H9 (cell line): ENCODE measurements around the gene YY1. TPM values are rescaled to one million over a fixed set of nuclear protein-coding genes. Genes with fewer than 3 reads are reported as not detected.

ENCODE experiments used
- DNase-seq: peaks from one replicate; pipeline ENCODE4 v3.0.0-alpha.2; 2017
- H2AFZ ChIP-seq: one replicate; pipeline ENCODE4 v1.6.1; 2013; ENCODE audit warnings: mild to moderate bottlenecking, low read length, control low read depth, moderate library complexity
- H2AK5ac ChIP-seq: 2 replicates; pipeline ENCODE4 v1.6.1; 2013; ENCODE audit warnings: low read length, control low read depth, mixed read lengths; ENCODE audit not compliant: insufficient read length
- H2BK120ac ChIP-seq: one replicate; pipeline ENCODE4 v1.6.1; 2013; ENCODE audit warnings: low read depth, mild to moderate bottlenecking, low read length, control low read depth, inconsistent platforms; ENCODE audit not compliant: poor library complexity, severe bottlenecking
- H2BK12ac ChIP-seq: 2 replicates; pipeline ENCODE4 v1.6.1; 2013; ENCODE audit warnings: low read length, control low read depth, mixed read lengths, low read depth; ENCODE audit not compliant: insufficient read length
- H2BK15ac ChIP-seq: 2 replicates; pipeline ENCODE4 v1.6.1; 2013; ENCODE audit warnings: low read depth, low read length, control low read depth
- H2BK20ac ChIP-seq: one replicate; pipeline ENCODE4 v1.6.1; 2013; ENCODE audit warnings: low read depth, mild to moderate bottlenecking, low read length, control low read depth, inconsistent platforms; ENCODE audit not compliant: poor library complexity, severe bottlenecking
- H2BK5ac ChIP-seq: 2 replicates; pipeline ENCODE4 v1.6.1; 2013; ENCODE audit warnings: low read length, control low read depth, mixed read lengths; ENCODE audit not compliant: insufficient read length
- H3K14ac ChIP-seq: 2 replicates; pipeline ENCODE4 v1.6.1; 2013; ENCODE audit warnings: low read length, control low read depth; ENCODE audit not compliant: insufficient read depth
- H3K18ac ChIP-seq: 2 replicates; pipeline ENCODE4 v1.6.1; 2013; ENCODE audit warnings: low read depth, mild to moderate bottlenecking, mixed read lengths, low read length, control low read depth; ENCODE audit not compliant: insufficient read length
- H3K23ac ChIP-seq: 2 replicates; pipeline ENCODE4 v1.6.1; 2013; ENCODE audit warnings: low read length, control low read depth, mixed read lengths, low read depth; ENCODE audit not compliant: insufficient read length
- H3K23me2 ChIP-seq: 2 replicates; pipeline ENCODE4 v1.6.1; 2013; ENCODE audit warnings: low read depth, mild to moderate bottlenecking, mixed read lengths, low read length, control low read depth; ENCODE audit not compliant: insufficient read length, poor library complexity, severe bottlenecking
- H3K27ac ChIP-seq: 2 replicates; pipeline ENCODE4 v1.5.1; 2013; ENCODE audit warnings: low read length, control low read depth, mixed read lengths, low read depth; ENCODE audit not compliant: insufficient read length
- H3K27me3 ChIP-seq: 2 replicates; pipeline ENCODE4 v1.6.1; 2013; ENCODE audit warnings: low read length, control low read depth, inconsistent platforms; ENCODE audit not compliant: insufficient read depth
- H3K4ac ChIP-seq: 2 replicates; pipeline ENCODE4 v1.6.1; 2013; ENCODE audit warnings: low read depth, mild to moderate bottlenecking, control low read depth, inconsistent platforms, low read length, moderate library complexity
- H3K4me1 ChIP-seq: 2 replicates; pipeline ENCODE4 v1.6.1; 2013; ENCODE audit warnings: low read length, control low read depth, inconsistent platforms; ENCODE audit not compliant: insufficient read depth
- H3K4me2 ChIP-seq: 2 replicates; pipeline ENCODE4 v1.6.1; 2013; ENCODE audit warnings: low read length, control low read depth, mixed read lengths; ENCODE audit not compliant: insufficient read length, insufficient read depth
- H3K56ac ChIP-seq: 2 replicates; pipeline ENCODE4 v1.6.1; 2013; ENCODE audit warnings: low read depth, mild to moderate bottlenecking, mixed read lengths, low read length, control low read depth; ENCODE audit not compliant: insufficient read length
- H3K79me1 ChIP-seq: 2 replicates; pipeline ENCODE4 v1.6.1; 2013; ENCODE audit warnings: low read depth, mild to moderate bottlenecking, moderate library complexity, low read length, control low read depth, inconsistent platforms; ENCODE audit not compliant: insufficient read depth, poor library complexity, severe bottlenecking
- H3K79me2 ChIP-seq: 2 replicates; pipeline ENCODE4 v1.6.1; 2013; ENCODE audit warnings: low read length, control low read depth, inconsistent platforms; ENCODE audit not compliant: insufficient read depth
- H3K9ac ChIP-seq: 2 replicates; pipeline ENCODE4 v1.6.1; 2013; ENCODE audit warnings: low read length, control low read depth, mixed read lengths; ENCODE audit not compliant: insufficient read length; ENCODE audit errors: extremely low read depth
- H3K9me3 ChIP-seq: one replicate; pipeline ENCODE4 v1.6.1; 2013; ENCODE audit warnings: low read depth, low read length, inconsistent platforms; ENCODE audit not compliant: control insufficient read depth
- H3T11ph ChIP-seq: one replicate; pipeline ENCODE4 v1.6.1; 2013; ENCODE audit warnings: mild to moderate bottlenecking, low read length, control low read depth, inconsistent platforms
- H4K20me1 ChIP-seq: one replicate; pipeline ENCODE4 v1.6.1; 2013; ENCODE audit not compliant: control insufficient read depth, insufficient read length, insufficient read depth
- H4K5ac ChIP-seq: 2 replicates; pipeline ENCODE4 v1.6.1; 2013; ENCODE audit warnings: low read depth, mild to moderate bottlenecking, mixed read lengths, low read length, control low read depth; ENCODE audit not compliant: insufficient read length
- H4K8ac ChIP-seq: replicated peaks from 2 replicates; pipeline ENCODE4 v1.6.1; 2013; ENCODE audit warnings: low read length, control low read depth, mixed read lengths, low read depth; ENCODE audit not compliant: insufficient read length
- H4K91ac ChIP-seq: 2 replicates; pipeline ENCODE4 v1.6.1; 2013; ENCODE audit warnings: low read depth, mild to moderate bottlenecking, moderate library complexity, mixed read lengths, low read length, control low read depth; ENCODE audit not compliant: insufficient read length
- H3K27ac Mint-ChIP-seq, 3 experiments: 2 replicates in 2 of 3; 3 replicates in 1 of 3; pipeline ENCODE4 v1.8.0; 2020 to 2021; ENCODE audit warnings: mixed read lengths in 3 of 3, mild to moderate bottlenecking in 1 of 3, moderate library complexity in 1 of 3
- H3K27me3 Mint-ChIP-seq: 2 replicates; pipeline ENCODE4 v1.8.0; 2021; ENCODE audit warnings: low read depth, mild to moderate bottlenecking, moderate library complexity, mixed read lengths
- H3K36me3 Mint-ChIP-seq, 3 experiments: 2 replicates in 2 of 3; 3 replicates in 1 of 3; pipeline ENCODE4 v1.8.0; 2020 to 2021; ENCODE audit warnings: low read depth in 3 of 3, mixed read lengths in 3 of 3; ENCODE audit not compliant: insufficient read depth in 1 of 3
- H3K4me1 Mint-ChIP-seq, 2 experiments: 2 replicates each; pipeline ENCODE4 v1.8.0; 2020; ENCODE audit warnings: mixed read lengths in 2 of 2
- H3K4me3 Mint-ChIP-seq, 2 experiments: 2 replicates in 1 of 2; 3 replicates in 1 of 2; pipeline ENCODE4 v1.8.0; 2020 to 2021; ENCODE audit warnings: mild to moderate bottlenecking in 2 of 2, mixed read lengths in 2 of 2, moderate library complexity in 1 of 2
- H3K9me3 Mint-ChIP-seq, 2 experiments: 2 replicates in 1 of 2; 3 replicates in 1 of 2; pipeline ENCODE4 v1.8.0; 2020; ENCODE audit warnings: mild to moderate bottlenecking in 2 of 2, mixed read lengths in 2 of 2, moderate library complexity in 1 of 2
- CTCF ChIP-seq: fragments of 200-600 bp; sonication (generic); conservative IDR thresholded peaks from 3 replicates; pipeline ENCODE4 v1.8.0; 2021; ENCODE audit warnings: antibody characterized with exemption, mild to moderate bottlenecking
- WGBS: extraction: QIAGEN DNeasy Blood & Tissue Kit; methylation state at CpG from one replicate; pipeline ENCODE4 v1.1.7; 2013; ENCODE audit warnings: missing lambda C conversion rate, low lambda C conversion rate, mixed read lengths; ENCODE audit not compliant: insufficient read length; ENCODE audit errors: extremely low coverage; 5-methylcytosine and 5-hydroxymethylcytosine counted together
- total RNA-seq: library from RNA; stranded (reverse); gene quantifications from 2 replicates; pipeline ENCODE4 v1.2.1, GENCODE V29; 2021

YY1 gene
- total RNA-seq, 1 experiment from 2014 or later, result 103 TPM

- H3K79me1 ChIP-seq, result no peaks in the 10 kb centered on the region
- no peak overlapping the region for H3K18ac ChIP-seq
- H3K4me1 Mint-ChIP-seq, result peaks cover 11 to 21% of the 10 kb centered on the region in 2 experiments
- H3K36me3 Mint-ChIP-seq, result peaks cover 11 to 62% (median 59%) of the 10 kb centered on the region in 3 experiments; a peak in 6 of 7 replicates
- H2AK5ac ChIP-seq, result no peak overlapping the region
- no peak overlapping the region for H4K8ac ChIP-seq
- H3K9me3 ChIP-seq, result no peaks in the 10 kb centered on the region
- H2BK12ac ChIP-seq, result no peak overlapping the region
- WGBS, result no CpG with 5 or more reads among the region's 61 CpGs
- no peak overlapping the region for H2BK120ac ChIP-seq
- H3K9ac ChIP-seq, result no peak overlapping the region
- H3K4ac ChIP-seq, result no peak overlapping the region
- H4K5ac ChIP-seq, result no peak overlapping the region
- no peaks in the 10 kb centered on the region for H3K27me3 Mint-ChIP-seq
- no peak overlapping the region for H2BK15ac ChIP-seq
- no peak for TF ChIP-seq CTCF
- no peak overlapping the region for H2AFZ ChIP-seq
- H3K27ac Mint-ChIP-seq, result no peak overlapping the region
- no peak overlapping the region for H3T11ph ChIP-seq
- H3K27me3 ChIP-seq, result no peaks in the 10 kb centered on the region
- no peak overlapping the region for H3K23ac ChIP-seq
- H3K4me3 Mint-ChIP-seq, result no peak overlapping the region
- no peaks in the 10 kb centered on the region for H3K9me3 Mint-ChIP-seq
- no peak overlapping the region for H3K4me2 ChIP-seq
- no peaks in the 10 kb centered on the region for H3K79me2 ChIP-seq
- H3K4me1 ChIP-seq, result no peaks in the 10 kb centered on the region
- DNase-seq, result no peak
- H2BK20ac ChIP-seq, result no peak overlapping the region
- H2BK5ac ChIP-seq, result no peak overlapping the region
- H3K14ac ChIP-seq, result no peak overlapping the region
- H4K91ac ChIP-seq, result no peak overlapping the region
- no peaks in the 10 kb centered on the region for H3K23me2 ChIP-seq
- H3K27ac ChIP-seq, result no peak overlapping the region
- no peak overlapping the region for H3K56ac ChIP-seq
- no peaks in the 10 kb centered on the region for H4K20me1 ChIP-seq
Measured at GRCh38 chr14:100292301-100292775, 53.4 kb downstream of the YY1 start.
